ENCODE data around the gene MORN1.
"Not testable (repeated sequence)": the region's sequence is repeated elsewhere in the genome, so short reads cannot be mapped to it uniquely, and the experiment has no call there.

MORN1 gene

GRCh38 chr1:2304921-2305681 is 86.3 kb downstream of the MORN1 start:
- no peak for DNase-seq
- TF ChIP-seq GATA1 (IDR thresholded peaks at IDR 0.05; ENCODE audit: low read depth, low read length), result no peak
- TF ChIP-seq POLR2A (IDR thresholded peaks at IDR 0.05; ENCODE audit: low read length), result no peak

GRCh38 chr1:2304282-2304681 is 87.1 kb downstream of the MORN1 start:
- no peak for TF ChIP-seq GATA1 (IDR thresholded peaks at IDR 0.05; ENCODE audit: low read depth, low read length)
- no peak for TF ChIP-seq POLR2A (IDR thresholded peaks at IDR 0.05; ENCODE audit: low read length)
- no peak for DNase-seq

GRCh38 chr1:2303781-2304180 is 87.6 kb downstream of the MORN1 start:
- no peak for DNase-seq
- no peak for TF ChIP-seq POLR2A (IDR thresholded peaks at IDR 0.05; ENCODE audit: low read length)
- TF ChIP-seq GATA1 (IDR thresholded peaks at IDR 0.05; ENCODE audit: low read depth, low read length), result no peak

- no peak for DNase-seq
- TF ChIP-seq GATA1 (IDR thresholded peaks at IDR 0.05; ENCODE audit: low read depth, low read length), result no peak
- TF ChIP-seq POLR2A (IDR thresholded peaks at IDR 0.05; ENCODE audit: low read length), result no peak
These were observed 88.2 kb downstream of the MORN1 start for GRCh38 chr1:2303016-2303775.

GRCh38 chr1:2302292-2302925 is 88.9 kb downstream of the MORN1 start:
- TF ChIP-seq POLR2A (IDR thresholded peaks at IDR 0.05; ENCODE audit: low read length) (no peak), GATA1 (IDR thresholded peaks at IDR 0.05; ENCODE audit: low read depth, low read length) (no peak)
- DNase-seq, result no peak

GRCh38 chr1:2301607-2302291 is 89.6 kb downstream of the MORN1 start:
- no peak for TF ChIP-seq POLR2A (IDR thresholded peaks at IDR 0.05; ENCODE audit: low read length)
- no peak for DNase-seq

GRCh38 chr1:2300851-2301606 is 90.3 kb downstream of the MORN1 start:
- peak; percentile 55 to 58 for DNase-seq

GRCh38 chr1:2300004-2300771 is 91.2 kb downstream of the MORN1 start:
- no peak for TF ChIP-seq GATA1 (IDR thresholded peaks at IDR 0.05; ENCODE audit: low read depth, low read length)
- TF ChIP-seq POLR2A (IDR thresholded peaks at IDR 0.05; ENCODE audit: low read length), result no peak
- DNase-seq, result peak; percentile 59 to 62

More at GRCh38 chr1:2300851-2301606, 90.3 kb downstream of the MORN1 start:
- TF ChIP-seq POLR2A (IDR thresholded peaks at IDR 0.05; ENCODE audit: low read length), result peak; percentile 24
- no peak for TF ChIP-seq GATA1 (IDR thresholded peaks at IDR 0.05; ENCODE audit: low read depth, low read length)

- DNase-seq, result no peak
- no peak for TF ChIP-seq GATA1 (IDR thresholded peaks at IDR 0.05; ENCODE audit: low read depth, low read length)
- no peak for TF ChIP-seq POLR2A (IDR thresholded peaks at IDR 0.05; ENCODE audit: low read length)
These were observed 92.2 kb downstream of the MORN1 start for GRCh38 chr1:2299131-2299627.

GRCh38 chr1:2298685-2299084 is 92.7 kb downstream of the MORN1 start:
- no peak for TF ChIP-seq GATA1 (IDR thresholded peaks at IDR 0.05; ENCODE audit: low read depth, low read length)

GRCh38 chr1:2297246-2298011 is 93.9 kb downstream of the MORN1 start:
- DNase-seq, result no peak
- TF ChIP-seq POLR2A (IDR thresholded peaks at IDR 0.05; ENCODE audit: low read length) (no peak), GATA1 (IDR thresholded peaks at IDR 0.05; ENCODE audit: low read depth, low read length) (no peak)

More at GRCh38 chr1:2298685-2299084, 92.7 kb downstream of the MORN1 start:
- no peak for DNase-seq

- TF ChIP-seq GATA1 (IDR thresholded peaks at IDR 0.05; ENCODE audit: low read depth, low read length) (no peak), POLR2A (IDR thresholded peaks at IDR 0.05; ENCODE audit: low read length) (no peak)
- DNase-seq, result no peak
These were observed 94.7 kb downstream of the MORN1 start for GRCh38 chr1:2296614-2297013.

GRCh38 chr1:2296211-2296610 is 95.1 kb downstream of the MORN1 start:
- DNase-seq, result not testable (repeated sequence)

Measured in erythroblast (primary cell).